Endodermal cell (in vitro differentiated cells): ENCODE data around the gene MAP2K3. TPM values are rescaled to one million over a fixed set of nuclear protein-coding genes. Genes with fewer than 3 reads are reported as not detected.

Experiments used
- DNase-seq: peaks from one replicate; pipeline ENCODE4 v3.0.0-alpha.2; 2017
- H3K27ac ChIP-seq: 2 replicates; pipeline ENCODE4 v1.5.1; 2013; ENCODE audit warnings: mild to moderate bottlenecking, low read depth, low read length, moderate library complexity
- H3K27me3 ChIP-seq: 2 replicates; pipeline ENCODE4 v1.6.1; 2013; ENCODE audit warnings: mild to moderate bottlenecking, low read length, moderate library complexity; ENCODE audit not compliant: insufficient read depth, control insufficient read depth, poor library complexity, severe bottlenecking
- H3K36me3 ChIP-seq: 2 replicates; pipeline ENCODE4 v1.7.0; 2013; ENCODE audit warnings: mild to moderate bottlenecking, low read length, moderate library complexity; ENCODE audit not compliant: control insufficient read depth, insufficient read depth
- H3K4me1 ChIP-seq: one replicate; pipeline ENCODE4 v1.7.0; 2013; ENCODE audit warnings: low read length; ENCODE audit not compliant: control insufficient read depth, insufficient read depth
- H3K4me3 ChIP-seq: 2 replicates; pipeline ENCODE4 v1.5.1; 2013; ENCODE audit warnings: mild to moderate bottlenecking, low read length, moderate library complexity
- H3K9ac ChIP-seq: 2 replicates; pipeline ENCODE4 v1.6.1; 2013; ENCODE audit warnings: mild to moderate bottlenecking, low read length, moderate library complexity; ENCODE audit not compliant: poor library complexity, severe bottlenecking; ENCODE audit errors: extremely low read depth
- H3K9me3 ChIP-seq: 2 replicates; pipeline ENCODE4 v1.6.1; 2013; ENCODE audit warnings: mild to moderate bottlenecking, low read length, moderate library complexity; ENCODE audit not compliant: control insufficient read depth
- H3K27ac Mint-ChIP-seq: 2 replicates; pipeline ENCODE4 v1.8.0; 2020; ENCODE audit warnings: mixed read lengths
- H3K27me3 Mint-ChIP-seq: 2 replicates; pipeline ENCODE4 v1.8.0; 2021; ENCODE audit warnings: mild to moderate bottlenecking, mixed read lengths; ENCODE audit not compliant: insufficient read depth
- H3K36me3 Mint-ChIP-seq: 2 replicates; pipeline ENCODE4 v1.8.0; 2020; ENCODE audit warnings: low read depth, mixed read lengths
- H3K4me1 Mint-ChIP-seq: 2 replicates; pipeline ENCODE4 v1.8.0; 2020; ENCODE audit warnings: mixed read lengths
- H3K4me3 Mint-ChIP-seq: 2 replicates; pipeline ENCODE4 v1.8.0; 2020; ENCODE audit warnings: mild to moderate bottlenecking, moderate library complexity, mixed read lengths
- H3K9me3 Mint-ChIP-seq: 2 replicates; pipeline ENCODE4 v1.8.0; 2020; ENCODE audit warnings: mild to moderate bottlenecking, mixed read lengths
- CTCF ChIP-seq: fragments of 200-600 bp; sonication (generic); conservative IDR thresholded peaks from 2 replicates; pipeline ENCODE4 v1.5.0; 2021; ENCODE audit warnings: antibody characterized with exemption, mild to moderate bottlenecking
- whole genome bisulfite sequencing, 2 experiments: methylation state at CpG; one replicate each; pipeline versions ENCODE4 v1.1.5 to v1.1.7; 2013; ENCODE audit warnings: missing lambda C conversion rate in 2 of 2, mixed read lengths in 1 of 2; ENCODE audit not compliant: insufficient coverage in 1 of 2, insufficient read length in 1 of 2; 5-methylcytosine and 5-hydroxymethylcytosine counted together
- total RNA-seq, 2 donors: library from RNA; stranded (reverse); fragmentation: NEBNext Ultra II Directional in 1 of 2; extraction: Animal tissue kit (Norgen Biotek cat#: 25700) in 1 of 2; gene quantifications; 2 replicates in 1 of 2; 3 replicates in 1 of 2; pipeline ENCODE4 v1.2.1, GENCODE V29; 2021

Gene MAP2K3
- total RNA-seq, 2 donors from 2014 or later: 31.6 to 37.6 TPM

GRCh38 chr17:21271454-21272183, 12.9 kb upstream of the MAP2K3 start:
- no peaks in the 10 kb centered on the region for H3K9me3 ChIP-seq
- 90 to 94% methylated on average over 5 to 10 of the region's 10 CpGs for WGBS, 2 experiments
- Mint-ChIP-seq H3K4me1 (peaks cover 8% of the 10 kb centered on the region), H3K9me3 (no peaks in the 10 kb centered on the region), H3K4me3 (no peak overlapping the region), H3K27ac (no peak overlapping the region), H3K36me3 (no peaks in the 10 kb centered on the region), H3K27me3 (peaks cover 23% of the 10 kb centered on the region)
- TF ChIP-seq CTCF: no peak
- H3K4me3 ChIP-seq: no peak overlapping the region
- H3K27me3 ChIP-seq: peaks cover 7% of the 10 kb centered on the region
- no peaks in the 10 kb centered on the region for H3K36me3 ChIP-seq
- no peak overlapping the region for H3K27ac ChIP-seq
- no peak for DNase-seq
- H3K9ac ChIP-seq: no peak overlapping the region
- H3K4me1 ChIP-seq: peaks cover 7% of the 10 kb centered on the region

GRCh38 chr17:21272250-21272649, 12.3 kb upstream of the MAP2K3 start:
- Histone ChIP-seq H3K4me3 (no peak overlapping the region), H3K4me1 (peaks cover 7% of the 10 kb centered on the region), H3K36me3 (no peaks in the 10 kb centered on the region), H3K27ac (no peak overlapping the region), H3K9ac (no peak overlapping the region), H3K9me3 (no peaks in the 10 kb centered on the region), H3K27me3 (peaks cover 13% of the 10 kb centered on the region)
- Mint-ChIP-seq H3K27ac (no peak overlapping the region), H3K4me3 (no peak overlapping the region), H3K9me3 (no peaks in the 10 kb centered on the region), H3K4me1 (peaks cover 8% of the 10 kb centered on the region), H3K36me3 (no peaks in the 10 kb centered on the region), H3K27me3 (peaks cover 29% of the 10 kb centered on the region)
- no peak for TF ChIP-seq CTCF
- WGBS, 2 experiments: 89 to 93% methylated on average over 3 of the region's 3 CpGs
- no peak for DNase-seq

GRCh38 chr17:21272881-21273792, 11.4 kb upstream of the MAP2K3 start:
- Histone ChIP-seq H3K36me3 (no peaks in the 10 kb centered on the region), H3K9ac (no peak overlapping the region), H3K4me1 (peaks cover 7% of the 10 kb centered on the region), H3K9me3 (no peaks in the 10 kb centered on the region), H3K27ac (no peak overlapping the region), H3K4me3 (no peak overlapping the region), H3K27me3 (peaks cover 13% of the 10 kb centered on the region)
- Mint-ChIP-seq H3K27ac (no peak overlapping the region), H3K36me3 (no peaks in the 10 kb centered on the region), H3K4me3 (no peak overlapping the region), H3K27me3 (peaks cover 34% of the 10 kb centered on the region), H3K9me3 (no peaks in the 10 kb centered on the region), H3K4me1 (peaks cover 8% of the 10 kb centered on the region)
- DNase-seq: no peak
- TF ChIP-seq CTCF: no peak
- 88% methylated on average over 7 to 14 of the region's 14 CpGs for WGBS, 2 experiments
